Stimulated activated CD8-positive, alpha-beta memory T cell treated with anti-CD3 and anti-CD28 coated beads, Interleukin-7, amount 100 ng/mL, for 24 hours (primary cell): Measurements from ENCODE around the gene ID2.

Source experiments
- DNase-seq: peaks from one replicate; pipeline ENCODE4 v3.0.0-alpha.2; 2020; ENCODE audit warnings: low read depth

ID2 gene

DNA sequence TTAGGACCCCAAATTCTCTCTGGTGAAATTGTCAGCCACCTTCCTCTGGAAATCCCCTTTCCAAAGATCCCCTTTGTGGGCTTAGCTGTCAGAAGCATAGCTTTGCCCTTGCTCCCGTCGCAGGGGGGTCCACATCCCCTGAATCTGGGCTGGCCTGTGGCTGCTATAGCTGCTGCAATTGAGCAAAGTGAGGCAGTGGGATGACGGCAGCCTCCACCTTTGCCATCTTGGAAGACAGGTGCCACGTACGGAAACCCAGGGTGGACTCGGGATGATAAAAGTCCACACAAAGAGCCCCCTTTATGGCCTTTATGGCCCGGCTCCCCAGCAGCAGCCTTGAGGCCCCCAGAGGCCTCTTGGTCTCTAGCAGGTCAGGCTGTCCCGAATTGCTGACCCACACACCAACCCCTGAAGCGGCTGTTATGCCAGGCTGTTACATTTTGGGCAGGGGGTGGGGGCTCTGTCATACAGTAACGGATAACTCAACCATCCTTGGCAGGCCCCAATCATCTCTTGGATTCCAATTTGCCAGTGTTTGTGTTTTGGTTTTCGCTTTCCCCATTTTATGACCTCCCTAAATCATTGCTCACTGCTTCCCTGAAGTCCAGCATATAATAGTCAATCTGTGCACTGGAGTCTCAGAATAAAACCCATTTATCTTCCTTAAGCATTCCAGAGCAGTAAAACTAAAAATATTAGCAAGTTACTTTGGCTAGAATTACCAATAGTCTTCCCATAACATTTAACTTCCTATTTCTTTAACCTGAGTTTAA, 33.2 kb upstream of the ID2 start:
- DNase-seq = no peak

DNA sequence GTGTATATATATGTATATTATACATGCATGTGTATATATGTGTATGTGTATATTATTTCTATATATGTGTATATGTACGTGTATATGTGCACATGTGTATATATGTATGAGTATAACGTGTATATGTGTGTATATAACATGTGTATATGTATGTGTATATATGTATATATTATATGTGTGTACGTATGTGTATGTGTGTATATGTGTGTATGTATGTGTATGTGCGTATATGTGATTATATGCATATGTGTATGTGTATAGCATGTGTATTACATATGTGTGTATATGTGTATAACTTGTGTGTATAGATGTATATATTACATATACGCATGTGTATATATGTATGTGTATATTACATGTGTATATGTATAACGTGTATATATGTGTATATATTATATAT, 32.1 kb upstream of the ID2 start:
- DNase-seq = no peak

DNA sequence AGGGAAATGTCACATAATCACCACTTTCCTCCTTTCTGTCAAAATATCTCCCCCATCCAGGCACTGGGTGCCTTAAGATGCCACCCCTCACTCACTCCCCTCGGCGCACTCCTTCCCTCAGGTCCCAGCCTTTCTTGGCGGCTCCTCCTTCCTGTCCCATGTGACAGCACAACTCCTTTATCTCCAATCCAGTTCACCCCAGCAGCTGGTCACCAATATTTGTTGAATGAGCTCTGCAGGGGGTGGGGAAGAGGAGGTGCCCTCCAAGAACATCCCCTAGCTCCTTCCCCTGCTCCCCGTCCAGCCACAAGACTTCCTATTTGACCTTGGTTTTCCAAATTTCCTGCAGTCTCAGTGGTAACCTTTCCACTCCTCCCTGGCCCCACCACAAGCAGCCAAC, 31.6 kb upstream of the ID2 start:
- no peak for DNase-seq

GRCh38 chr2:8652774-8653426, 29.0 kb upstream of the ID2 start:
- DNase-seq = no peak

DNA sequence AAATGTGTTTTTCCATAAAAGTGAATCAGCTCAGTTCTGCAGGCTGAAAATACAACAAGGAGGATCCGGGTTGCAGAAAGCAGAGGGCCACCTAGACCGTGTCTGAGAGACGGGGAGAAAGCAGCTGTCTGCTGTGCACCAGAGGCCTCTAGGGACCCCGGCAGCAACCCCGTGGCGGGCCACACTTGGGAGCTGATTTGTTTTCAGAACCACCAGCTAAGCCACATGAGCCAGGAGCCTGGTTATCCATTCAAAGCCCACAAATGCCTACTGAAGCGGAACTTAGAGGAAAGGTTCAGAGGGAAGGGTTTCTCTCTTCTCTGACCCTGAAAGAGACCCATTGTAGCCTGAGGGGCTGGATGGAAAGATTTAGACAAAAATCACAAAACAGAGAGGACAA, 28.4 kb upstream of the ID2 start:
- no peak for DNase-seq

GRCh38 chr2:8654041-8654440, 27.8 kb upstream of the ID2 start:
- no peak for DNase-seq

DNA sequence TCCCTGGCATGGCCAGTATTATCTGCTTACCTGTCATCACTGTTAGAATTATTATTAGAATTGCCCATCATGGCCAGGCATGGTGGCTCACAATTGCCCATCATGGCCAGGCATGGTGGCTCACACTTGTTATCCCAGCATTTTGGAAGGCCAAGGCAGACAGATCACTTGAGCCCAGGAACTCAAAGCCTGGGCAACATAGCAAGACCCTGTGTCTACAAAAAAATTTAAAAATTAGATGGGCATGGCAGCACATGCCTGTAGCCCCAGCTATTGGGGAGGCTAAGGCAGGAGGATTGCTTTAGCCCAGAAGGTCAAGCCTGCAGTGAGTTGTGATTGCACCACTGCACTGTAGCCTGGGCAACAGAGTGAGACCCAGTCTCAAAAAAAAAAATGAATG, 27.4 kb upstream of the ID2 start:
- no peak for DNase-seq

- DNase-seq = no peak
Observed at GRCh38 chr2:8656160-8656641, 25.7 kb upstream of the ID2 start.

- DNase-seq = no peak
Observed at GRCh38 chr2:8656811-8657210, 25.0 kb upstream of the ID2 start.

DNA sequence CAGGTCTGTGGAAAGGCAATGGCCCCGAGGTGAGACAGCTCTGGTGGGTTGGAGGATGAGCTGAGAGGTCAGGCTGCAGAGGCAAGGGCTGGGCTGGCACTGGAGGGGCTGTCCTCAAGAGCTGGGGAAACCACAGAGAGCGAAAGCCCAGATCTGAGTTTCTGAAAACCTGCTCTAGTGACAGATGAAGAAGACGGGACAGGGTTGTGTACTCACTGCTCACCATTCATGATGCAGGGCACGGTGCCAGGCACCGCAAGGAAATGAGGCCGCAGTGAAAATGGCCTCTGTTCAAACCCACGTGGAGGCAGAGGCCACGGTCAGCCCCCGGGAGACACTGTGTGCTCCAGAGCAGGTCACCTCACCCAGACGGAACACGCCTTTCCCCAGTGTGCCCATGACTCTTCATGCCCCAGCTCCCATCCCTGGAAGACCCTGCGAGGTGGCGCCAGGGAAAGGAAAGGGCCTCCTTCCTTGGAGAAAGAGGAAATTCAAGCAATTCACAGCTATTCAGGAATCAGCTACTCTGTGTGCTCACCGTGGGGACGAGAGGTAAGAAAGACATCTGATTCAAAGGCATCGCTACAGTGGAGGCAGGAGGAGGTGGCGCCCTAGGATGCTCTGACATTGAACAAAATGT, 24.3 kb upstream of the ID2 start:
- no peak for DNase-seq

DNA sequence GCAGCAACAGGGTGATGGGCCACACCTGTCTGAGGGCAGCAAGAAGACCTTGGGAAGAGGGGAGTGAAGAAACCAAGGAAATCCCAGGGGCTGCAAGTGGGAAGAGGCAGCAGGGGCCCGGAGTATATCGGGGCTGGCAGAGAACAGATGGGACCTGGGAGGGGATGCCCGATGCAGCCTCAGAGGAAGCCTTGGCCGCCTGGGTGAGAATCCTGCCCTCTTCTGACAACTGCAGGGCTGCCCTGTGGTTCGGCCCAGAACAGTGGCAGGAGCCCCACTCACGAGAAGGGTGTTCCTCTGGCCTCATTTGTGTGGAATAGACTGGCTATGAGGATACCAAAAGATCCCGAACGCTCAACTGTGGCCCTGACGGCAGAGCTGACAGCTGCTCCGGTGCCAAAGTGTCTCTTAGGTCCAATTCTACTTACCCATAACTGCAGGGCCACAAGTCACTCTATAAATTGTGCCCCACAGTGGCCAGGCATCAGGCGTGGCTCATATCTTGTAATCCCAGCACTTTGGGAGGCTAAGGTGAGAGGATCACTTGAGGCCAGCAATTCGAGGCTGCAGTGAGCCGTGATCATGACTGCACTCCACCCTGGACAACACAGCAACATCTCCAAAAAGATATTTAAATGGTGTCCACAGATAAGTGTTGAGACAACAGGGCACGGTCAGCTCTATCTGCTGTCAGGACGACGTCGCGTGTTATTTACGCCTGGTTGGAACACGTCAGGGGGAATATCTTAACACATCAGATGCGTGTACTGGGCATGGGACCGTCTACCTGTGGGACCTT, 23.6 kb upstream of the ID2 start:
- no peak for DNase-seq

GRCh38 chr2:8659092-8659734, 22.6 kb upstream of the ID2 start:
- no peak for DNase-seq

- DNase-seq = no peak
Observed at GRCh38 chr2:8659735-8660492, 21.9 kb upstream of the ID2 start.

GRCh38 chr2:8661235-8661634, 20.6 kb upstream of the ID2 start:
- no peak for DNase-seq

DNA sequence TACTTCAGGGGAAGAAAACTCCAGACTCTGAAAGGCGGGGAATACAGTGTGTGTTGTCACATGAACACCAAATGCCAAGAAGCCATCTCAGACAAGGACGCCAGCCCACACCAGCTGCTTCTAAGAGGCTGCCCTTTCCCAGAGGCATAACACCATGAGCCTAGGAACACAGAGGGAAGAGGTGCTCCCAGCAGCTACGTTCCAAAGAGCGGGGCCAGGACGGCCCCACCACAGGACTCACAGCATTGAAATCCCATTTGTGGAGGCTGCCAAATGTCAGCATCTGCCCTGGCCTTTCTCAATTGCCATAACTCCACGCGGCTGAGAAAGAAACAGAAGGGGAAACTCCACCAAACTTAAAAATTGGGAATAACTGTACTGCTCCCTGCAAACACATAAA, 20.1 kb upstream of the ID2 start:
- DNase-seq = no peak

- no peak for DNase-seq
Observed at GRCh38 chr2:8662239-8662879, 19.5 kb upstream of the ID2 start.

GRCh38 chr2:8663997-8664396, 17.9 kb upstream of the ID2 start:
- DNase-seq = no peak

DNA sequence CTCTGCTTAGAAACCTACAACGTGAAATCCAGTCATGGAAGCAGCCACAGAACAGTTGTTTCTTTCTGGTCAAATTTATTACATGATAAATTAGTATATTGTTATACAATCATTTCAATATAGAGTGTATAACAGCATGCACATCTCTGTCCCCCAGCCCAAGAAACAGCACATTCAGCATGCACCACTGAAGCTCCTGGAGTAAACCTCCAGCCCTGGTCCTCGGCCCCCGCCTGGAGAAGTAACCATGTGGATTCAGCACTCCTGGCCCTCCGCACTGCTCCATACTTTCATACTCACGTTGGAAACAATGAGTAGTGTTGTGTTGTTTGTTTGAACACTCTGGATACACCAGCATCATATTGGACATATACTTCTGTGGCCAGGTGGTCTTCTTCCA, 15.3 kb upstream of the ID2 start:
- DNase-seq = no peak

DNA sequence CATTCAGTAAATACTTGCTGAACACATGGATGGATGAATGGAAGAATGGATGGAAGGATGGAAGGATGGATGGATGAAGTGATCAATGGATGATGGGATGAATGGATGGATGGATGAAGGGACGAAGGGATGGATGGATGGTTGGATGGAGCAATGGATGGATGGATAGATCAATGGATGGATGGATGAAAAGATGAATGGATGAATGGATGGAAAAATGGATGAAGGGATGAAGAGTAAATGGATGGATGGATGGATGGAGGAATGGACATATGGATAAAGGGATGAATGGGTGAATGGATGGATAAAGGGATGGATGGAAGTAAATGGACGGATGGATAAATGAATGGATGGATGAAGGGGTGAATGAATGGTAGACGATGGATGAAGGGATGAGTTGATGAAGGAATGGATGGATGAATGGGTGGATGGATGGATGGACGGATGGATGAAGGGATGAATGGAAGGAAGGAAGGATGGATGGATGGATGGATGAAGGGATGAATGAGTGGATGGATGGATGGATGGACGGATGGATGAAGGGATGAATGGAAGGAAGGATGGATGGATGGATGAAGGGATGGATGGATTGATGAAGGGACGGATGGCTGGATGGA, 13.9 kb upstream of the ID2 start:
- no peak for DNase-seq

DNA sequence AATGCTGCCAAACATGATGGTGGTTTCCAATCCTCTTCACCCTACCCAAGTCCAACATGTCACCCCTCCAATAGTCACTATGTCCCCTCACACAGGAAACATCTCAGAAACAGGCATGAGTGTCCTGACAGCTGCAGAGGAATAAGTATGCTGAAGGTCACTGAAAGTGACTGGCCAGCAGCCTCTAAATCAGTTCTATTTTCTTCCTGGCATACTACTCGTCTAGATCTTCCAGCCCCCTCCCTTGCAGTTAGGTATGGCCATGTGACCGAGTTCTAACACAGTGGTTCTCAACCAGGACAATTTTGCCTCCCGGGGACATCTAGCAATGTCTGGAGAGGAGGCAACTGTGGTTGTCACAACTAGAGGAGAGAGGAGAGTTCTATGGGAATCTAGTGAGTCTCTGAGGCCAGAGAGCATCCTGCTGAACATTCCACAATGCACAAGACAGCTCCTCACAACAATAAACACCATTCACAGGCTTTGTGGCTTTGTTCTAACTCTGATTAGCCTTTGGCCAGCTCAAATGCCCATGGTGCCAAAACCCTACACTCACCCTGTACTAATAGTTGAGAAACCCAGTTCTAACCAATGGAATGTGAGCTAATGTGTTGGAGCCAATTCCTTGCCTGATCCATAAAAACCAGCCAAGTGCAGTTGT, 12.6 kb upstream of the ID2 start:
- no peak for DNase-seq
